HEK293 (cell line): ENCODE data around the gene CTIF.

ENCODE experiments used
- KLF8 ChIP-seq: fragments of 450-650 bp; formaldehyde crosslinking; IDR thresholded peaks from 2 replicates; pipeline ENCODE4 v1.5.1; 2016; ENCODE audit warnings: missing biosample characterization, missing genetic modification characterization
- TCF7L2 ChIP-seq: IDR thresholded peaks from 2 replicates; pipeline ENCODE4 v1.6.1; 2011; ENCODE audit warnings: low read depth, mild to moderate bottlenecking, inconsistent platforms, low read length, moderate library complexity, borderline replicate concordance
- ZSCAN30 ChIP-seq: fragments of 450-650 bp; IDR thresholded peaks from 2 replicates; pipeline ENCODE4 v1.5.1; 2018; ENCODE audit warnings: missing biosample characterization, mild to moderate bottlenecking, missing genetic modification characterization, moderate library complexity
- TF ChIP-seq, protein P1 (sequence below): fragments of 450-650 bp; formaldehyde crosslinking; IDR thresholded peaks from 2 replicates; pipeline ENCODE4 v1.5.1; 2016; ENCODE audit warnings: missing biosample characterization, missing genetic modification characterization
- TF ChIP-seq, protein P2 (sequence below): fragments of 450-650 bp; formaldehyde crosslinking; IDR thresholded peaks from 2 replicates; pipeline ENCODE4 v1.5.1; 2016; ENCODE audit warnings: missing biosample characterization, missing genetic modification characterization

DNA sequence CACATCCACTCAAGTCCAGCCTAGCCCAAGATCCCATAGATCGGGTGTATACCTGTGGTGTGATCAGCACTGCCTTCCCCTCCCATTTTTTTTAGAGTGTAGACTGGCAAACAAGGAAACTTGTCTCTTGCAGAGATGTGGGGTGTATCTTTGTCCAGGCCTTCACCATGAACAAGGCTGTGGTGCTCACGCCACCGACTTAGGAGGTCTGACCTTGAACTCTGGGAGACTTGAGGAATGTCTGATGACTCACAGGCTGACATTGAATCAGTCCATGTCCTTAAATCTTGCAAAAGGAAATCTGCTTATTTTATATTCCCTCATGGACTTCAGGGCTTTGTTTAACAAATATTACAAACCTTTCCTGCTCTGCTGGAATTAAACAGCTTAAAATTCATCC lies 4.5 kb upstream of the CTIF start:
- TF ChIP-seq ZSCAN30 (tag by site-specific recombination): no peak
- no peak for TF ChIP-seq KLF8 (tag by site-specific recombination)
- TF ChIP-seq, protein P1, sequence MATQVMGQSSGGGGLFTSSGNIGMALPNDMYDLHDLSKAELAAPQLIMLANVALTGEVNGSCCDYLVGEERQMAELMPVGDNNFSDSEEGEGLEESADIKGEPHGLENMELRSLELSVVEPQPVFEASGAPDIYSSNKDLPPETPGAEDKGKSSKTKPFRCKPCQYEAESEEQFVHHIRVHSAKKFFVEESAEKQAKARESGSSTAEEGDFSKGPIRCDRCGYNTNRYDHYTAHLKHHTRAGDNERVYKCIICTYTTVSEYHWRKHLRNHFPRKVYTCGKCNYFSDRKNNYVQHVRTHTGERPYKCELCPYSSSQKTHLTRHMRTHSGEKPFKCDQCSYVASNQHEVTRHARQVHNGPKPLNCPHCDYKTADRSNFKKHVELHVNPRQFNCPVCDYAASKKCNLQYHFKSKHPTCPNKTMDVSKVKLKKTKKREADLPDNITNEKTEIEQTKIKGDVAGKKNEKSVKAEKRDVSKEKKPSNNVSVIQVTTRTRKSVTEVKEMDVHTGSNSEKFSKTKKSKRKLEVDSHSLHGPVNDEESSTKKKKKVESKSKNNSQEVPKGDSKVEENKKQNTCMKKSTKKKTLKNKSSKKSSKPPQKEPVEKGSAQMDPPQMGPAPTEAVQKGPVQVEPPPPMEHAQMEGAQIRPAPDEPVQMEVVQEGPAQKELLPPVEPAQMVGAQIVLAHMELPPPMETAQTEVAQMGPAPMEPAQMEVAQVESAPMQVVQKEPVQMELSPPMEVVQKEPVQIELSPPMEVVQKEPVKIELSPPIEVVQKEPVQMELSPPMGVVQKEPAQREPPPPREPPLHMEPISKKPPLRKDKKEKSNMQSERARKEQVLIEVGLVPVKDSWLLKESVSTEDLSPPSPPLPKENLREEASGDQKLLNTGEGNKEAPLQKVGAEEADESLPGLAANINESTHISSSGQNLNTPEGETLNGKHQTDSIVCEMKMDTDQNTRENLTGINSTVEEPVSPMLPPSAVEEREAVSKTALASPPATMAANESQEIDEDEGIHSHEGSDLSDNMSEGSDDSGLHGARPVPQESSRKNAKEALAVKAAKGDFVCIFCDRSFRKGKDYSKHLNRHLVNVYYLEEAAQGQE (tag by site-specific recombination): no peak
- TF ChIP-seq, protein P2, sequence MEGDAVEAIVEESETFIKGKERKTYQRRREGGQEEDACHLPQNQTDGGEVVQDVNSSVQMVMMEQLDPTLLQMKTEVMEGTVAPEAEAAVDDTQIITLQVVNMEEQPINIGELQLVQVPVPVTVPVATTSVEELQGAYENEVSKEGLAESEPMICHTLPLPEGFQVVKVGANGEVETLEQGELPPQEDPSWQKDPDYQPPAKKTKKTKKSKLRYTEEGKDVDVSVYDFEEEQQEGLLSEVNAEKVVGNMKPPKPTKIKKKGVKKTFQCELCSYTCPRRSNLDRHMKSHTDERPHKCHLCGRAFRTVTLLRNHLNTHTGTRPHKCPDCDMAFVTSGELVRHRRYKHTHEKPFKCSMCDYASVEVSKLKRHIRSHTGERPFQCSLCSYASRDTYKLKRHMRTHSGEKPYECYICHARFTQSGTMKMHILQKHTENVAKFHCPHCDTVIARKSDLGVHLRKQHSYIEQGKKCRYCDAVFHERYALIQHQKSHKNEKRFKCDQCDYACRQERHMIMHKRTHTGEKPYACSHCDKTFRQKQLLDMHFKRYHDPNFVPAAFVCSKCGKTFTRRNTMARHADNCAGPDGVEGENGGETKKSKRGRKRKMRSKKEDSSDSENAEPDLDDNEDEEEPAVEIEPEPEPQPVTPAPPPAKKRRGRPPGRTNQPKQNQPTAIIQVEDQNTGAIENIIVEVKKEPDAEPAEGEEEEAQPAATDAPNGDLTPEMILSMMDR: no peak
- no peak for TF ChIP-seq TCF7L2
